GM19395 (cell line): ENCODE measurements around the gene POLD1.
A peak's percentile ranks its signal among the peaks of the same experiment; 100 is the strongest.

Source experiments
- ATAC-seq: cut with Tn5 transposase; IDR thresholded peaks from one replicate; pipeline ENCODE4 v1.9.1; 2021; ENCODE audit warnings: mild to moderate bottlenecking, moderate library complexity; ENCODE audit not compliant: unreplicated experiment

The POLD1 gene

DNA sequence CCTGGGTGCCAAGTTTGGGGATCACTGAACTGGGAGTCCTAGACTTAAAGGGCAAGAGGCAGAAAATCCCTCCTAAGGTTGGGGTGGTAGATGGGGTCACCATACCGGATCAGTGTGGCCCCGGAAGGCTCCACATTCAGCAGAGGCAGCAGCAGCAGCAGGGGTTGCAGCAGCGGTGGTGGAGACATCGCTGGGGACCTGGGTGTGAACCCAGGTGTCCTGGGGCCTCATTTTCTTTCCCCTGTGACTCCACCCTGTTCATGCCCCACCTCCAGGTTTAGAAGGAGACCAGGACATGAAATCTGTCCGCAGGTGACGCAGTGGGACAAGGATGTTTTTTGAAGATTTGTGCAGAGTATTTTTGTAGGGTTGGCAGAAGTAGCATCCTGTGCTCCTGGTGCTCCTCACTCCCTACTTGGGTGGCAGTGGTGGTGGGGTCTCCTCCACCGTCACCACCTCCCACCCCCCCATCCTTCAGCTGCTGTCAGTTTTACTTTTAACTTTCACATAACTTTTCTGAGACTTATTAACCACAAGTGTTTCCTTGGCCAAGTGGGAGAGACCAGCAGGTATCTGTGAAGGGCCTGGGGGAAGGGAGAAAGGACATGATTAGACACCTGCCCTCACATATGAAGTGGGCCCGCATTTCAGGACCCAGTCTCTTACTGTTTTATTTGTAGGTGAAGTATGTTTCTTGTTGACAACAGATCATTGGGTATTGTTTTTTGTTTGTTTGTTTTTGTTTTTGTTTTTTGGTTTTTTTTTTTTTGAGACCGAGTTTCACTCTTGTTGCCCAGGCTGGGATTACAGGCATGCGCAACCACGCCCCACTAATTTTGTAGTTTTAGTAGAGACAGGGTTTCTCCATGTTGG, 18.5 kb upstream of the POLD1 start, which contains the start of gene NAPSA:
Gene NAPSA (minus strand): TSS at position 206 of the 873 bp plus-strand sequence. CDS start 18 bp downstream, at position 188.
- ATAC-seq: no peak

DNA sequence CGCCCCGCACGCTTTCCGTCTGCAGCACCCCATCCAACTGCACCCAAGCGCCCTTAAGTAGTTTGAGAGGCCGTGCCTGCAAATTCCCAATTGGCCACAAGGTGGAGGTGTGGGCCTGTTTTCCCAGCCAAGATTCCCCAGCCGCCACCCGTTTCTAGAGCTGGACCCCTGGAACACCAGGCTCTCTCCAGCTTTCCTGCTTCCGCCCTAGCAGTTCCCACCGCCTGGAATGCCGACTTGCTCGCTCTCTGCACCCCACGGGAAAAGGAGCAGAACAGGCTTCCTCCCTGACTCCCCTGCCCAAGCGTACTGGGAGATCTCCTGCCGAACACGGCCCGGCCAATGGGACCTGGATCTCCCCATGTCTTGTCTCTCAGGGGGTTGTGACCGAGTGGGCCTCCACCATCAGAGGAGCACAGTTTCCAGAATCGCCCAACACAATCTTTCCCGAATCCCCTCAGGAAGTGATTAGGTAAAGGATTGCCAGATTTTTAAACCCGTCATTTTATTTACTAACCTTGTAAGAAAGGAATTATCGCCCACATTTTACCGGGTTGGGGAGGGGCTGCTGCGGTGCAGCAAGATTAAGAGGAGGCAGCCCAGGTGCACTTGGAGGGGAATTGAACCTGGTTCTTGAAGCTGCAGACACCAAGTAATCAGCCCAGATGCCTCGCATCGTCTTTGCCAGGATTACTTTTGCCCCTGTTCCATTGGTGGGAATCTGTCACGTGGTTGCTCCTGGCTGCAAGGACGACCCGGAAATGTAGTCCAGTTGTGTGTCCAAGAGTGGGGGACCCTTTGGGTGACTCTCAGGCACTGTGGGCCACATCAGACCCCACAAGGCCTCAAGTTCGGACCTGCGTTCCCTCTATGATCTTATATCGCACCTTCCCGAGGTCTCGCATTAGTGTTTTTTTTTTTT, 15.2 kb upstream of the POLD1 start:
- ATAC-seq: no peak

DNA sequence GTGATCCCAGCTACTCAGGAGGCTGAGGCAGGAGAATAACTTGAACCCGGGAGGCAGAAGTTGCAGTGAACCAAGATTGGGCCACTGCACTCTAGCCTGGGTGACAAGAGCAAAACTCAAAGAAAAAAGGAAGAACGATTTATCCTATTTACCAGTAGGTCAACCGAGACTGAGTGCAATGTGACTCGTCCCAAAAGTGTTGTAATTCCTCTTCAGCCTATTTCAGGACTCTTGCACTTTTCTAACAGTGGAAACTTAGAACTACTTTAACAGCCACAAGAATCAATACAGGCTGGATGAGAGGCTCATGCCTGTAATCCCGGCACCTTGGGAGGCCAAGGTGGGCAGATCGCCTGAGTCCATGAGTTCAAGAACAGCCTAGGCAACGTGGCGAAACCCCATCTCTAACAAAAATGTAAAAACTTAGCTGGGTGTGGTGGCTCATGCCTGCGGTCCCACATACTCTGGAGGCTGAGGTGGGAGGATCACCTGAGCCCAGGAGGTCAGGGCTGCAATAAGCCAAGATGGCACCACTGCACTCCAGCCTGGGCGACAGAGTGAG, 12.2 kb upstream of the POLD1 start:
- no peak for ATAC-seq

DNA sequence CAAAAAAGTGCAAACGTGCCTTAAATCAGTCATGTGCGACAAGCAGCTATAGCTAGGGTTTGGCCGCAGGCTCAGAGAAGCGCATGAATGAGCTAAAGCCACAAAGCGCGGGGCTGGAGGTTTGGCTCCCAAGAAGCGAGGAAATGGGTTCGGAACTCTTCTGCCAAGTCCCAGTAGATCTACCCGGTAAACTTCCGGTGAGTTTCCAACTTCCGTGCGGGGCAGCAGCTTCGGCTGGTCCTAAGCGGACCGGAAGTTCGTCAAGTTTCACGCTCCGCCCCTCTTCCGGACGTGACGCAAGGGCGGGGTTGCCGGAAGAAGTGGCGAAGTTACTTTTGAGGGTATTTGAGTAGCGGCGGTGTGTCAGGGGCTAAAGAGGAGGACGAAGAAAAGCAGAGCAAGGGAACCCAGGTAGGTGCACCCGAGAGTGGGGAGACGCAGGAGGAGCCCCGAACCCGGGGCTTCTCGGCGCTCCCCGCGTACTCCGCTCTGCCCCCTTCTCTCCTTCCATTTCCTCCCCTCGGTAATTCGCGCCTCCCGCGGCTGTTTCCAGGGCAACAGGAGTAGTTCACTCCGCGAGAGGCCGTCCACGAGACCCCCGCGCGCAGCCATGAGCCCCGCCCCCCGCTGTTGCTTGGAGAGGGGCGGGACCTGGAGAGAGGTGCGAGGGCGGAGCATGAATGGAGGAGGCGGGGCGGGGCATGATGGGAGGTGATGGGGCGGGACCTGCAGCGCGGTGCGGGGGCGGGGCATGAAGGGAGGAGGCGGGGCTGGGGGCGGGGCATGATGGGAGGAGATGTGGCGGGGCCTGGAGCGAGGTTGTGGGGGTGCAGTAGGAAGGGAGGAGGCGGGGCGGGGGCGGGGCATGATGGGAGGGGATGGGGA, 7.7 kb upstream of the POLD1 start, which contains the start of gene NR1H2:
Gene NR1H2 (plus strand): TSS at position 292 of the 885 bp plus-strand sequence. CDS start 1,149 bp downstream, outside the sequence.
- peak; percentile 86 for ATAC-seq

DNA sequence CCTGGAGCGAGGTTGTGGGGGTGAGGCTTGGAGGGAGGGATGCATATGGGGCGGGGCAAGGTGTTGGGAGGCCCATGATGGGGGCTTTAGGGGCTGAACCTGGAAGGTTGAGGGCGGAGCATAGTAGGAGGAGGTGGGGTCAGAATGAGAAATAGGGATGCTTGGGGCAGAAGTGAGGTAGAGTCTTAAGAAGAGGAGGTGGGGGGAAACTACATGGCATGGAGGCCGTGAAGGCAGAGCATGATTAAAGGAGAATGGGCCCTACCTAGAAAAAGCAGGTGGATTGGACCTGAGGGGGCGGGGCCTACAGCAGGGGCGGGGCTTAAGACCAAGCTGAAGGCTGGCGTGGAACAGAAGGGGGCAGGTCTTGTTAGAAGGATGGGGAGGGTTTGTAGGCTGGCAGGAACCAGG, 7.1 kb upstream of the POLD1 start:
- ATAC-seq: no peak

DNA sequence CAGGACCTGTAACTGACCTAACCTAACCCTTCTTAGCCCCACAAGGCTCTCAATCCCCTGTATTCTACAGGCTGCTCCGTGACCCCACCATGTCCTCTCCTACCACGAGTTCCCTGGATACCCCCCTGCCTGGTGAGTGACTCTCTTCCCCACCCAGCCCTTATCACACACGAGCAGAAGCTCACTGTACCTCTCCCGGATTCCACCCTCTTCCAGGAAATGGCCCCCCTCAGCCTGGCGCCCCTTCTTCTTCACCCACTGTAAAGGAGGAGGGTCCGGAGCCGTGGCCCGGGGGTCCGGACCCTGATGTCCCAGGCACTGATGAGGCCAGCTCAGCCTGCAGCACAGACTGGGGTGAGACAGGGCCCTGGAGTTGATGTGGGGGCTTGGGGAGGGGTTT, 6.6 kb upstream of the POLD1 start:
- ATAC-seq: no peak

DNA sequence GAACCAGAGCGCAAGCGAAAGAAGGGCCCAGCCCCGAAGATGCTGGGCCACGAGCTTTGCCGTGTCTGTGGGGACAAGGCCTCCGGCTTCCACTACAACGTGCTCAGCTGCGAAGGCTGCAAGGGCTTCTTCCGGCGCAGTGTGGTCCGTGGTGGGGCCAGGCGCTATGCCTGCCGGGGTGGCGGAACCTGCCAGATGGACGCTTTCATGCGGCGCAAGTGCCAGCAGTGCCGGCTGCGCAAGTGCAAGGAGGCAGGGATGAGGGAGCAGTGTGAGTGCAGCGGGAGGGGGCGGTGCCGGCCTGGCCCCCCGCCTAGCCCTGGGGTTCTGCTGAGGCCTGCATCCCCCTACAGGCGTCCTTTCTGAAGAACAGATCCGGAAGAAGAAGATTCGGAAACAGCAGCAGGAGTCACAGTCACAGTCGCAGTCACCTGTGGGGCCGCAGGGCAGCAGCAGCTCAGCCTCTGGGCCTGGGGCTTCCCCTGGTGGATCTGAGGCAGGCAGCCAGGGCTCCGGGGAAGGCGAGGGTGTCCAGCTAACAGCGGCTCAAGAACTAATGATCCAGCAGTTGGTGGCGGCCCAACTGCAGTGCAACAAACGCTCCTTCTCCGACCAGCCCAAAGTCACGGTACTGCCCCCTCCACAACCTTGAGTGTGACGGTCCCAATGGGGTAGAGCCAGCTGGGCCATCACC, 5.8 kb upstream of the POLD1 start:
- no peak for ATAC-seq

DNA sequence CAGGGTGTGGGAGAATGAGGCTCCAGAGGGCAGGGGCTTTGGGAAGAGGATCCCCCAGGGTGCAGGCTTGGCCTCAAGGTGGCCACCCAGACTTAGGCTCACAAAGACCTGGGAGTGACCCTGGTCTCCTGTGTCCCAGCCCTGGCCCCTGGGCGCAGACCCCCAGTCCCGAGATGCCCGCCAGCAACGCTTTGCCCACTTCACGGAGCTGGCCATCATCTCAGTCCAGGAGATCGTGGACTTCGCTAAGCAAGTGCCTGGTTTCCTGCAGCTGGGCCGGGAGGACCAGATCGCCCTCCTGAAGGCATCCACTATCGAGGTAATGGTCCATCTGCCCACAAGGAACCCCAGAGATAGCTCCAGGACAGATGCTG, 5.3 kb upstream of the POLD1 start:
- ATAC-seq: no peak

DNA sequence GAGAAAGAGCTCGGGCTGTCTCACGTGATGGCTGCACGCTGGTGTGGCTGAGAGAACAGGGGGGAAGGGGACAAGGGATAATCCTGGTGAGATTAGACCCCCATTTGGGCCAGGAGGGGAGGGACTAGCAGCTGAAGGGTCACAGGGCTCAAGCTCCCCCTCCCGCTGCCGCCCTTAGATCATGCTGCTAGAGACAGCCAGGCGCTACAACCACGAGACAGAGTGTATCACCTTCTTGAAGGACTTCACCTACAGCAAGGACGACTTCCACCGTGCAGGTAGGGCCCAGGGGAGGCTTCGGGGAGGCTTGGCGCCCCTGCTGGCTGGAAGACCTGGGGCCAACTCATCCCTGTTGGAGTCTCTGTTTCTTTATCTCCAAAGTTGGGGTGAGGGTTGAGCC, 4.5 kb upstream of the POLD1 start:
- ATAC-seq: no peak

DNA sequence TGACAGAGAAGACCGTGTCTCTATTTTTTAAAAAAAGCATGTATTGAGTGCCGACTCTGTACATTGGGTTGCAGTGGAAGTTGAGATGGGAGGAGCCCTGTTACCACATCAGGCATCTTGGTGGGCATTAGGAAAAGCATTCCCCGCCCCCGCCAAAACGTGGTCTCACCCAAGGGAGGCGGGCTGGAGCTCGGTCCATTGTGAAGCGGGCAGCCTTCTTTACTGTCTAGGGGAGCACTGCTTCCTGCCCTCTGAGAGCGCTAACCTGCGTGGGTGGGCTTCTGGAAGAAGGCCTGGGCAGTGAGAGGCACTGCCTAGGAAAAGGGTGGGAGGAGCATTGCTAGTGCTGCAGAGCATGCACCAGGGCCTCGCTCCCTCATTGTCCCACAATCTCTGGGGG, 4.0 kb upstream of the POLD1 start:
- no peak for ATAC-seq

DNA sequence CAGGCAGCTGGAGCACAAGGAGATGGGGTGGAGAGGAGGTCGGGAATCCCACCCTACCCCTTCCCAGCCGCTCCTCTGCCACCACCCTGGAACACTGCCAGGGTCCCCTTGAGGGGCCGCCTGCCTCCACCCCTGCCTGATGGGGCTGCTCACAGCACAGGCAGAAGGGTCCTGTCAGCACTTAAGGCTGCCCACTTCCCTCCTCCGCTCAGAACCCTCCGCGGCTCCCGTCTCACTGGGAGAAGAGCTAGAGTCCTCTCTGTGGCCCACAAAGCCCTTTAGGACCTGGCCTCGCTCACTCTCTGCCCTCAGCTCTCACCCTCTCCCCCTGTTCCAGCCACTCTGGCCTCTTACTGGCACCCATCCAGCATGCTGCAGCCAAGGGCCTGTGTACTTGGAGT, 3.4 kb upstream of the POLD1 start:
- ATAC-seq: no peak

DNA sequence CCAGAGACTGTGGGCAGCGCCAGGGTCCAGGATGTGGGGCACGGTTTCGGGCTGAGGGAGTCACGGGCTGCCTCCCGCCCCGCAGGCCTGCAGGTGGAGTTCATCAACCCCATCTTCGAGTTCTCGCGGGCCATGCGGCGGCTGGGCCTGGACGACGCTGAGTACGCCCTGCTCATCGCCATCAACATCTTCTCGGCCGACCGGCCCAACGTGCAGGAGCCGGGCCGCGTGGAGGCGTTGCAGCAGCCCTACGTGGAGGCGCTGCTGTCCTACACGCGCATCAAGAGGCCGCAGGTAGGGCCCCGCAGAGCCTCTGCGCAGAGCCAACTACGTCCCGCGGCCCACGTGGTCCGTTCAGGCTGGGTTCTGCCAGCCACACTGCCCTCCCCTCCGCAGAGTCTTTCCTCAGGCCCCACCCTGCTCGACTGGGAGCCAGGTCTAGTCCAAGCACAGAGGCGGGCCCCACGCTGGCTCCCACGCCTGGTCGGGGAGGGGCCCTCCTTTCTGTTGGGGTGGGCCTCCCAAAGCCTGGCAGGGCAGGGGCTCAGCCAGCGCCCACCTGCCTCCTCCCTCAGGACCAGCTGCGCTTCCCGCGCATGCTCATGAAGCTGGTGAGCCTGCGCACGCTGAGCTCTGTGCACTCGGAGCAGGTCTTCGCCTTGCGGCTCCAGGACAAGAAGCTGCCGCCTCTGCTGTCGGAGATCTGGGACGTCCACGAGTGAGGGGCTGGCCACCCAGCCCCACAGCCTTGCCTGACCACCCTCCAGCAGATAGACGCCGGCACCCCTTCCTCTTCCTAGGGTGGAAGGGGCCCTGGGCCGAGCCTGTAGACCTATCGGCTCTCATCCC, 2.0 kb upstream of the POLD1 start:
- no peak for ATAC-seq

DNA sequence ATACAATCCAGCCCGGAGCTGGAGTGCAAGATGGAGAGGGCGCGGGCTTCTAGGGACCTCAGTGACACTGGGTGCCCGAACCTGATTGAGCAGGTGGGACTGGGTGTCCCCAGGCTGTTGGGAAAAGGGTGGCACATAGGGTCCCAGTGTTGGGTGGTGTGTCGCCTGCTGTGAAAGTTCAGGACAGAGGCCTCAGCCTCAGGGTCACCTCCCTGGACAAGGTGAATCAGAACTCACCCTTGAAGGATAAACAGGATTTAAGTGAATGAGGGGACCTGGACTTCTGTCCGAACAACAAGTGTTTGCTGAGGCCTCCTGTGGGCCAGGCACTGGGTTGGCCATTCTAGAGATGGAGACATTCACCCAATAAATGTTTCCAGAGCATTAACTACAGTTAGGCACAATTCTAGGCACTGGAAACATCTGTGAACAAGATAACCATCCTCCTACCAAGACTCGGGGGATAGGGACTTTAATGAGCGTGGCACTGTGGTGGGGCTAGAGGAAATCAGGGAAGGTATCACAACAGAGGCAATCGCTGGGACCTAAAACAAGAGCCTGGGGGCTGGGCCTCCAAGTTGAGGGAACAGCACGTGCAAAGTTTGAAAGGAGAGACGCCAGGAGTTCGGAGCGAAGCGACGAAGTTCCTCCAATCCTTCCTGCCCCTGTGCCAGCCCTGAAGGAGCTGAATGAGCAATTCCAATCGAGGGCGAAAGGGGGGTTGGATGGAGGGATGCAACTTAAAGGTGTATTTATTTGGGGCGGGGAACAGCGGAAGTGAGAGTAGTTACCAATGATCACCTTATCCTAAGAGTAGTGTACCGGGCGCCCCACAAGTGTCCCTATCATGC, 921 bp upstream of the POLD1 start:
- ATAC-seq: no peak

DNA sequence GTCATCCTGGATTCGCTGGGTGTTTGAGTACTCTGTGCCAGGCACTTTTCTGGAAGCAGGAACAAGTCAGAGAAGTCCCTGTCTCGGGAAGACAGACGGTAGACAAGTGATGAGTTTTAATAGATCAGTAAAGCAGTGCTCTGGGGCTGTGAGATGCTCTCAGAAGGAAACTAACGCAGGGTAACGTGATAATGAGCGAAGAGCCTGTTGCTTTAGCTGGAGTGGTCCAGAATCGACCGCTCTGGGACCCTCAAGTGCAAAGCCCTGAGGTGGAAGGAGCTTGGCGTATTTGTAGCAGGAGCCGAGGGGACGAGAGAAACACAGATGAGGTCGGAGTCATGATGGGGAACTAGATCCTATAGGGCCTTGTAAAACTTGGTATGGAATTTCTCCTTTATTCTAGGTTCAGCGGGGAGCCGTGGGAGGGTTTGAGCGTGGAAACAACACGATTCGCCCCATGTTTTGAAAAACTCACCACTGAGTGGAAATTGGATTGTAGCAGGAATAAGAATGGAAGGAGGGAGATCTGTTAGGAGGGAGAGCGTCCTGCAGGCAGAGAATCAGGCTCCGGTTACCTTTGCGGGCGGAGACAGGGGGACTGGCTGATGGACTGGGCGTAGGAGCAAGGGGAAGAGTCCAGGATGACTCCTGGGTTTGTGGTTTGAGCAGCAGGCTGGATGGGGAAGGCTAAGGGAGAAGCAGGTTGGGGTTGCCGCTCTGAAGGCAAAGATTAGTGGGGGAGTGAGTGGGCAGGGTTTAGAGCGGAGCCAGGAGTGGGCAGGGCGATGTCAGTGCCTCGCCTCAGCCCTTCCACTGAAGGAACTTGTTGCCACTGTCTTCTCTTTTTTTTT, 763 bp downstream of the POLD1 start:
- no peak for ATAC-seq

DNA sequence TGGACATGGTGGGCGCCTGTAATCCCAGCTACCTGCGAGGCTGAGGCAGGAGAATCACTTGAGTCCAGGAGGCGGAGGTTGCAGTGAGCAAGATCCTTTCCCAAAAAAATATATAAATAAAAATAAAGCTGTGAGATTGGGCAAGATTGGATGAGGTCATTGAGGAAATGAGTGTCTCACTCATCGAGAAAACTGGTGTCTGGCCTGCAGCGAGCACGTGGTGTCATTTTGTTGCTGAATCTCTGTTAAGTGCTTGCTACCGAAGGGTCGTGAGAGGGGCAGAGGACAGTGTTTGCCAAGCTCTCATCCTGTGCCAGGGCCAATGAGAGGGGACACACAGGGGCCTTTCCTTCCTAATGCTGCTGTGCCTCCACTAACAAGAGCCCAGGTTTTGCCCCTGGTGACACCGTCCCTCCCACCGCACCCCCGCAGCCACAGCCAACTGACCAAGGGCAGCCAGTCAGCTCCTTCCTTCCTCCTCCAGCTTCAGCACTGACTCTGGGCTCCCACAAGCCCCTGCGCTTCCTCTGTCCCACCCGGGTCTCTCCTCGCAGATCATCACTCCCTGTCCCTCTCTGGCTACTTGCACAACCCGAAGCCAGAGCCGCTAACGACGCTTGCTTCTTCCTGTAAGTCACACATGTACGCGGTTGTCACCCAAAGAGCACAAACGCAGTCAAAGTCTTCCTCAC, 3.2 kb downstream of the POLD1 start:
- no peak for ATAC-seq

DNA sequence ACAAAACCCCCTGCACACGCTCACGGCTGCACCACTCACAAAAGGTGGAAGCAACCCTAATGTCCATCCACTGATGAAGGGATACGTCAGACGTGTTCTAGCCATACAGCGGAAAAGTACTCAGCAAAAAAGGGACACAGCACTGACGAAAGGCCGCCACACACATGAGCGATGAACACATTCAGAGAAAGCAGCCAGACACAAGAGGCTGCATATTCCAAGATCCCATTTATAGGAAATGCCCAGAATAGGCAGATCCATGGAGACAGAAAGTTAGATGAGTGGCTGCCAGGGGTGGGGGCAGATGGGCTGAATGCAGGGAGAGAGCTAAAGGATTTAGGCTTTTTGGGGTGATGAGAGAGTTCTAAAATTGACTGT, 3.7 kb downstream of the POLD1 start:
- ATAC-seq: no peak
